Common myeloid progenitor, CD34-positive (primary cell): ENCODE data around the gene LAMB1.

Experiments used
- CTCF ChIA-PET: fragments of 350-600 bp; sonication (Branson Sonifier 250); formaldehyde crosslinking; loops from one replicate; lab custom pipeline; 2021; ENCODE audit warnings: antibody characterized with exemption; lab: Charles Lee
- POLR2A ChIA-PET: fragments of 350-600 bp; sonication (Branson Sonifier 250); formaldehyde crosslinking; loops from one replicate; lab custom pipeline; 2021; ENCODE audit warnings: antibody characterized with exemption; lab: Charles Lee
- DNase-seq, 3 donors: peaks; one replicate each; pipeline versions ENCODE4 v3.0.0 to v3.0.0-alpha.2; 2013
- H3K27ac ChIP-seq, 2 experiments: 1 replicate in 1 of 2; 2 replicates in 1 of 2; pipeline ENCODE4 v1.7.0; 2013; ENCODE audit warnings: inconsistent platforms in 2 of 2, low read length in 2 of 2, mild to moderate bottlenecking in 2 of 2, low read depth in 1 of 2, moderate library complexity in 1 of 2; ENCODE audit not compliant: severe bottlenecking in 2 of 2, insufficient read depth in 1 of 2, poor library complexity in 1 of 2
- H3K27me3 ChIP-seq, 5 experiments: replicated peaks in 2 of 5; 1 replicate in 3 of 5; 2 replicates in 2 of 5; pipeline versions ENCODE4 v1.6.1 to v1.7.0; 2013; ENCODE audit warnings: low read length in 4 of 5, mild to moderate bottlenecking in 2 of 5, moderate library complexity in 2 of 5, inconsistent platforms in 1 of 5; ENCODE audit not compliant: insufficient read depth in 5 of 5, control insufficient read depth in 4 of 5
- H3K36me3 ChIP-seq, 4 experiments: 1 replicate in 2 of 4; 2 replicates in 2 of 4; pipeline versions ENCODE4 v1.6.1 to v1.7.0; 2013; ENCODE audit warnings: low read length in 3 of 4, control low read depth in 1 of 4, mild to moderate bottlenecking in 1 of 4; ENCODE audit not compliant: control insufficient read depth in 4 of 4, insufficient read depth in 4 of 4
- H3K4me1 ChIP-seq, 4 experiments: 1 replicate in 3 of 4; 2 replicates in 1 of 4; pipeline versions ENCODE4 v1.6.1 to v1.7.1; 2013; ENCODE audit warnings: low read length in 3 of 4, mild to moderate bottlenecking in 3 of 4, control low read depth in 1 of 4, inconsistent platforms in 1 of 4, moderate library complexity in 1 of 4; ENCODE audit not compliant: control insufficient read depth in 4 of 4, insufficient read depth in 4 of 4; ENCODE audit errors: control extremely low read depth in 1 of 4
- H3K4me3 ChIP-seq, 7 experiments: 1 replicate in 4 of 7; 2 replicates in 3 of 7; pipeline versions ENCODE4 v1.5.1 to v1.7.0; 2013; ENCODE audit warnings: mild to moderate bottlenecking in 7 of 7, low read length in 6 of 7, moderate library complexity in 6 of 7, inconsistent platforms in 2 of 7, low read depth in 2 of 7, control low read depth in 1 of 7; ENCODE audit not compliant: insufficient read depth in 4 of 7, control insufficient read depth in 1 of 7; ENCODE audit errors: extremely low read depth in 1 of 7
- H3K9me3 ChIP-seq, 5 experiments: 1 replicate in 4 of 5; 2 replicates in 1 of 5; pipeline versions ENCODE4 v1.6.1 to v1.7.1; 2013; ENCODE audit warnings: low read length in 4 of 5, mild to moderate bottlenecking in 2 of 5, inconsistent platforms in 1 of 5, low read depth in 1 of 5, moderate library complexity in 1 of 5; ENCODE audit not compliant: control insufficient read depth in 4 of 5, insufficient read depth in 2 of 5; ENCODE audit errors: control extremely low read depth in 1 of 5
- WGBS: methylation state at CpG from one replicate; pipeline ENCODE4 v1.1.5; 2013; ENCODE audit not compliant: insufficient coverage; 5-methylcytosine and 5-hydroxymethylcytosine counted together

The LAMB1 gene

GRCh38 chr7:107993891-107994291, 9.1 kb downstream of the LAMB1 start:
- CTCF ChIA-PET = no interaction called here
- Histone ChIP-seq H3K27me3 (peaks cover 0 to 37% (median 14%) of the 10 kb centered on the region in 5 experiments), H3K27ac (no peak overlapping the region), H3K4me1 (no peaks in the 10 kb centered on the region), H3K9me3 (no peaks in the 10 kb centered on the region), H3K36me3 (no peaks in the 10 kb centered on the region), H3K4me3 (no peak overlapping the region)
- 80% methylated on average over 1 of the region's 1 CpG for WGBS
- POLR2A ChIA-PET = no interaction called here
- DNase-seq = no peak

- ChIA-PET POLR2A (no interaction called here), CTCF (no interaction called here)
- DNase-seq = no peak
- Histone ChIP-seq H3K27ac (no peak overlapping the region), H3K4me3 (no peak overlapping the region), H3K4me1 (no peaks in the 10 kb centered on the region), H3K27me3 (peaks cover 0 to 15% (median 5%) of the 10 kb centered on the region in 5 experiments), H3K9me3 (no peaks in the 10 kb centered on the region), H3K36me3 (no peaks in the 10 kb centered on the region)
- 94% methylated on average over 8 of the region's 9 CpGs for WGBS
Measured at GRCh38 chr7:107989618-107990373, 13.2 kb downstream of the LAMB1 start.

DNA sequence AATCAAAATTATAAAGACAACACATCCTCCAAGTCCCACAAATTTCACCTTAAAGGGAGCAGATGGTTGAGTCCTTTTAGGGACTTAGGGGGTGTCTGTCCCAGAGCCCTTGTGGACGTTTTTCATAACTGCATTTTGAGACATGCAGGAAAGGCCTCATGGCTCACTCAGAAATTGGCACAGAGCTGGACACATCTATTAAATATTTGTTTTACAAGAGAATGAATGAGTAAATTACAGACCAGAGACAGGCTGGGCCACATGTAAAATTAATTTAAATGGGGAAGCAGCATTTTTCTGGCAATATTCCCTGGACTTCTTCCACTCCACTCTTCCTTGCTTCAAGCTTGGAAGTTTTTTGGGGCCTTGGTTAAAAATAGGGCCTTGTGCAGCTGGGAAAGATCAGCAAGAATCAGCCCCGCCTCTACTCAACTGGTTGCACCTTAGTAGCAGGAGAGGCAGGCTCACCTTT, 20.0 kb downstream of the LAMB1 start:
- Histone ChIP-seq H3K27ac (no peak overlapping the region), H3K4me1 (no peaks in the 10 kb centered on the region), H3K27me3 (no peaks in the 10 kb centered on the region), H3K4me3 (no peak overlapping the region), H3K9me3 (no peaks in the 10 kb centered on the region), H3K36me3 (no peaks in the 10 kb centered on the region)
- ChIA-PET POLR2A (no interaction called here), CTCF (interaction anchor here (0.7 to 1.6 kb wide), 2 partner anchors 50 to 163 kb away, joined by 3 to 5 read pairs; no protein-coding TSS in a partner anchor)
- DNase-seq = peak in 1 of 3 donors; percentile 7
- 90% methylated on average over 2 of the region's 2 CpGs for WGBS

DNA sequence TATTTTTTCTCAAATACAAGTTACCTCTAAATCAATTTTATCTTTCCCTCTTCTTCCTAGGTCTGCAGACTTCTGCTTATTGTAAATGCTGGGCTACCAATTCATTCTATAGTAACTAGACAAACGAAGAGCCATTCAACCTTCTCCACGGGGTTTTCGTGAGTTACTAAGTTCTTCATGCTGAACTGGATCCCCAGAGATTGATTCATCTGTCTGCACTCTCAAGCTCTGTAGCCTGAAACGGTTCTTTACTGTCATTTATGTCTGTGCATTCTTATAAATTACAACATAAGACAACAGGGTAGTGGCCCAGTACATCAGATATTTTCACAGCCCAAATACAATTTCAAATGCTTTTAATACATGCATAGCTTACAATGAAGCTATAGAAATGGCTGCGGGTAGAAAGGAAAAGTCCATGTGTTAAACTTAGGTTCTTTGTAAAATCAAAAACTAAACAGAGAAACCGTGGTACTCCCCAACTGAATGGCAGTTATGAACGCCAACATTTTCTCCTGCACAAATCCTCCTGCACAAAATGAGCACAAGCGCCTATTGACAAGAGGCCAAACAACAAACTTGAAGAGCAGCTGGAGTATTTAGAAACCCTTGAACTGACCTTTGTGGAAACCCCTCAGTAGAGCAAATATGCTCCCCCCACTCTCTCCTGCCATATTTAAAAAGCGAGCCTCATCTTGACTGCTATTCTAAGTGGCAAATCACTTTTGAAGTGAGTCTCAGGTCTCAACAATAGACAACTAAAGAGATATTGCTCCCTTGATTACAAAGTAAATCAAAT, 20.7 kb downstream of the LAMB1 start:
- no peak overlapping the region for H3K27ac ChIP-seq
- no peaks in the 10 kb centered on the region for H3K36me3 ChIP-seq
- DNase-seq = no peak
- WGBS = 95% methylated on average over 7 of the region's 9 CpGs
- ChIA-PET POLR2A (no interaction called here), CTCF (interaction anchor here (1.6 kb wide), 1 partner anchor 164 kb away, joined by 5 read pairs; no protein-coding TSS in a partner anchor)
- H3K9me3 ChIP-seq = no peaks in the 10 kb centered on the region
- no peak overlapping the region for H3K4me3 ChIP-seq
- H3K27me3 ChIP-seq = no peaks in the 10 kb centered on the region
- H3K4me1 ChIP-seq = no peaks in the 10 kb centered on the region

- Histone ChIP-seq H3K4me1 (no peaks in the 10 kb centered on the region), H3K4me3 (no peak overlapping the region), H3K9me3 (no peaks in the 10 kb centered on the region), H3K27ac (no peak overlapping the region), H3K36me3 (no peaks in the 10 kb centered on the region), H3K27me3 (no peaks in the 10 kb centered on the region)
- CTCF ChIA-PET = interaction anchor here (0.7 to 1.6 kb wide), 2 partner anchors 12 to 165 kb away, joined by 3 to 5 read pairs; no protein-coding TSS in a partner anchor
- no peak for DNase-seq
- 97% methylated on average over 3 of the region's 4 CpGs for WGBS
- POLR2A ChIA-PET = no interaction called here
Measured at GRCh38 chr7:107981466-107981865, 21.5 kb downstream of the LAMB1 start.

GRCh38 chr7:107980671-107981190, 22.2 kb downstream of the LAMB1 start:
- Histone ChIP-seq H3K36me3 (no peaks in the 10 kb centered on the region), H3K4me3 (no peak overlapping the region), H3K27ac (no peak overlapping the region), H3K4me1 (no peaks in the 10 kb centered on the region), H3K27me3 (no peaks in the 10 kb centered on the region), H3K9me3 (no peaks in the 10 kb centered on the region)
- ChIA-PET POLR2A (no interaction called here), CTCF (interaction anchor here (0.7 kb wide), 1 partner anchor 11 kb away, joined by 3 read pairs; no protein-coding TSS in a partner anchor)
- no peak for DNase-seq
- 93% methylated on average over 4 of the region's 8 CpGs for WGBS
